NB4 (cell line): ENCODE results near the gene MAST4.

Experiments used
- CTCF ChIP-seq: IDR thresholded peaks from one replicate; pipeline ENCODE4 v1.5.1; 2012; ENCODE audit warnings: low read depth, low read length
- MAX ChIP-seq: IDR thresholded peaks from 2 replicates; pipeline ENCODE4 v1.6.1; 2011; ENCODE audit warnings: low read depth, low read length
- POLR2A ChIP-seq: IDR thresholded peaks from 2 replicates; pipeline ENCODE4 v1.6.1; 2011; ENCODE audit warnings: mild to moderate bottlenecking; ENCODE audit not compliant: insufficient read length; ENCODE audit errors: extremely low read depth

DNA sequence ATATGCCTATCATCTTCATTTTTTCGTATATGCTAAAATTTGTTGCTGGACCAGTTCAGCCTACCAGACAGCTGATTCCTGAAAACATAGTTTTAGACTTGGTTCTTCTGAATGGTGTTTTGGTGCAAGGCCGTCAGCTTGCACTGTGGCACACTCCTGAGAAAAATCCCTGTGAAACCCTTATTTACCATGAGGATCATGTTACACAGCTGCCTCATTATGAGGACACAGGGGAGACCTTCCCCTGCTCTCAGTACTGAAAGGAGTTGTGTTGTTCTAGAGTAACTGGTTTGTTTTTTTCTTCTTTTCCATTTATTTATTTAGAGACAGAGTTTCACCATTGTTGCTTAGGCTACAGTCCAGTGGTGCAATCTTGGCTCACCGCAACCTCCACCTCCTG is 37.6 kb downstream of the MAST4 start:
- no peak for TF ChIP-seq POLR2A
- TF ChIP-seq CTCF = no peak
- no peak for TF ChIP-seq MAX
